RPMI7951 (cell line): ENCODE measurements around the gene ITPKB. TPM values are rescaled to one million over a fixed set of nuclear protein-coding genes. Genes with fewer than 3 reads are reported as not detected.
A peak's percentile ranks its signal among the peaks of the same experiment; 100 is the strongest.
"Not testable (repeated sequence)": the region's sequence is repeated elsewhere in the genome, so short reads cannot be mapped to it uniquely, and the experiment has no call there.

Experiments used
- DNase-seq: peaks from one replicate; pipeline ENCODE4 v3.0.0-alpha.2; 2012; ENCODE audit warnings: low read depth
- total RNA-seq: library from RNA; depleted of rRNA; stranded (reverse); fragments of >200 nt; shearing (Covaris generic); gene quantifications from 2 replicates; pipeline ENCODE4 v1.2.3, GENCODE V29; 2014

The ITPKB gene
- total RNA-seq, 1 experiment from 2014 or later = 2.5 TPM

DNA sequence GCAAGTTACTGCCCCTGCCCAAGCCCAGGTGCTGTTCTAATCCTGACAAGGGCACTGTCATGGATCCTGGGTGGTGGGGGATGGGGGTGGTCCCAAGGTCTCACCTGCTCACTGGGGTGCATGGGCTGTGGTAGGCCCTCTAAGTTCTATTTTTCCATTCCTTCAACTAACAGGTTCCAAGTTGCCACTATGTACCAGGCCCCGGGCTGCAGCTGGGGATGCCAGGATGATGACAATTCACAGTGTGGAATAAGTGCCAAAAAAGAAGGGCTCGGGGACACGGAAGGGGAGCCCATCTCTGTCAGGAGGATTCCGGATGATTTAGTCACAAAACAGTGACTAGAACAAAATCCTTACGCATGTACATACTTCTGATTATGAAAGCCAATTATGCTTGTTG lies 114.6 kb downstream of the ITPKB start:
- peak; percentile 86 for DNase-seq

GRCh38 chr1:226622012-226622411 lies 117.1 kb downstream of the ITPKB start:
- no peak for DNase-seq

- no peak for DNase-seq
Measured at GRCh38 chr1:226619031-226619430, 120.1 kb downstream of the ITPKB start.

DNA sequence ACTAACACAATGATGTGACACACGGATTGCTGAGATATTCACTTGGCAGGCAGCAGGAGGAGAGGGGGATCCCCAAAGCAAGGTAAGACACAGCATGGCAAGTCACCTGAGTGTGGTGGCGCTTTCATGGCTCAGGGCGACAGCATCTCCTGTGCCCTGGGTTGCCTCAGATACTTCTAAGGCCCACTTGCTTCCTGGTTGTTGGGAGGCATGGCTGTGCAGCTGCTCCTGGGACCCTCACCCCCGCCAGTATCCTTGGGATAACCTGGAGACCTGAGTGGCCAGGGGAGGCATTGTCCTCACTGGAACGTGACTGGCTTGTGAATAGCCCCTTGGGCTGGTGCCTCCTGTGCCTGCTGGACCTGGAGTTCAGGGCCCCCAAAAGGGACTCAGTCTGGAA lies 120.7 kb downstream of the ITPKB start:
- DNase-seq = no peak

DNA sequence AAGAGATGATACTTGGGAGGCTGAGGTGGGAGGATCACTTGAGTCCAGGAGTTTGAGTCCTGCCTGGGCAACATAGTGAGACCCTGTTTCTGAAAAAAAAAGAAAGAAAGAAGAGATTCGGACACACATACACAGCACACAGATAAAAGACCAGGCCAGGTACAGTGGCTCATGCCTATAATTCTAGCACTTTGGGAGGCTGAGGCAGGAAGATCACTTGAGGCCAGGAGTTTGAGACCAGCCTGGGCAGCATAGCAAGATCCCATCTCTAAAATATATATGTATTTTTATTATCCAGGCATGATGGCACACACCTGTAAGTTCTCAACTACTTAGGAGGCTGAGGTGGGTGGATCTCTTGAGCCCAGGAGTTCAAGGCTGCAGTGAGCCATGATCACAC lies 121.4 kb downstream of the ITPKB start:
- not testable (repeated sequence) for DNase-seq

DNA sequence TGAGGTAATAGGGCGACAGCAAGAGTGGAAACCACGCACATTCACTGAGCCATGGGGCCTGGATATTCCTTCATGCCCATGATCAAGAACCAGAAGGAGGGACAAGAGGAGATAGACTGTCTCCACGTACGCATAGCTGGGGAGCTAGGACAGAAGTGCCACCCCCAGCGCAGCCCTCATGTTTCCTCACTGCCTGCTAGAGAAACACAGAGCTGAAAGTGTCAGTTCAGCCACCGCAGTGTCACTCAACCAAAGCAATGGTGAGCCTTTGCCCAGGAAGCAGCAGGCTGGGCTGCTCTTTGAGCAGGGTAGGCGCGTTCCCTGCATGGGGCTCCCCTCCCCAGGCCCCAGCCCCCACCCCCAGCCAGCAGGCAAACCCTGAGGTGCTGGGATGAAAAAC lies 122.0 kb downstream of the ITPKB start:
- no peak for DNase-seq

DNA sequence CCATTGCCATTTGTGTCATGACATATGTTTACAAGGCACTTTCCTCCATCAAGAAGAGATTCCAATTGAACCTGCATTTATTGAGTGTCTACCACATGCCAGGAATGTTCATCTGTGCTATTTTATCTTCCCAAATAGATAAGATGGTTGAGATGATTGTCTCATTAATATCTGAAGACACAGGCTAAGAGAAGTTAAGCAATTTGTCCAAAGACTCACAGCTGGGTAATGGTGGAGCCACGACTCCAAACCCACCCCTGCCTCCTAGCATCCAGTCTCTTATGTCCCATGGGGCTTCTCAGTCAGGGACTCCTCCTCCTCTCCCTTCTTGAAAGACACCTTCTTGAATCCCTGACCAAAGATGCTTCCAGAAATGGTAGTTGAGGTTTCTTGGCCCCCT lies 122.4 kb downstream of the ITPKB start:
- DNase-seq = no peak

DNA sequence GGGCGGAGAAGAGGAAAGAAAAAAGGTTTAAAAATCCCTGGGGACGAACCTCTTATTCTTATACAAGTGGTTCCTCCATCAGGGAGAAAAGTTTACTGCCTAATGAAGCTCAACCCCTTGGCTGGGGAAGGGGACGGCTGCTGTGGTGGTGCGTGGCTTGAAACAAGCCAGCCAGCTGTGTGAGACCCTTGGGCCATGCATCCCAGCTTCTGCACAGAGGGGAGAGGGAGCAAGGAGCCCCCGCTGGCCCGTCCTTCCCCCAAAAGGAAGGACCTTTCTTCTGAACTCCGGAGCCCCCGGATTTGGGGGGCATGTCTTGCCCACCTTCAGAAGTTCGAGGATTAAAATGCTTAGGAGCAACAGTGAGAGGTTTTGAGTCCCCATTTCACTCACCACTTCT lies 123.2 kb downstream of the ITPKB start:
- no peak for DNase-seq

DNA sequence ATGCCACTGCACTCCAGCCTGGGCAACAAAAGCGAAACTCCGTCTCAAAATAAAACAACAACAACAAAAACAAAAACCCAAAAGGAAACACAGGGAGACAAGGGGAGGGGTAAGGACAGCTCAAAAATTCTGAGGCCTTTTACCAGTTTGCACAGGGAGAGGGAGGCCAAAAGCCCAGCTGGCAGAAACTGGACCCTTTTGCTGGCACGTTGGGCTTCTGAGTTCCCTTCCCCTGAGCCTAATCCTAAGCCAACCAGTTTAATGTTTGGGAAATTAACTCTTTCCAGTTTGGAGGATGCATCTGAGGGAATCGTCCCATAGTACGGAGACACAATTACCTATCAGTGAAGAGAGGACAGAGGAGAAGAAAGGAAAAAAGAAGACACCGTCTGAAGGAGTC lies 127.1 kb downstream of the ITPKB start:
- not testable (repeated sequence) for DNase-seq

DNA sequence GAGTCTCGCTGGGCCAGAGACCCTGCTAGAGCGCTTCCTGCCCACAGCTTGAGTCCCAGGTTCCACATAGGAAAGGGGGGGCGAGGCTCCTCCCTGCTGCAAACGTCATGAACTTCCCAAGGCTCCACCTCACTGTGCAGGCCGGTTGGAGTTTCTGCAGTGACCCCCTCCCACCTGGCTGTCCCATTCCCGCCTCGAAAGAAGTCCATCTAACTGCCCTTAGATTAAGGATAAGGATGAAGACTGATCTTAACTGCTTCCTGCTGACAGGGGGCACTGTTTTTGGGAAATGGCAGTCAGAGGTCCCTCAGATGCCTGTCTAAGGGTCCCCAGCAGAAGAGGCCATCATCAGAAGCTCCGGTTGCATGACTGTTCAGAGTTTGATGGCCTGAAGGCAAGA lies 127.8 kb downstream of the ITPKB start:
- DNase-seq = no peak

DNA sequence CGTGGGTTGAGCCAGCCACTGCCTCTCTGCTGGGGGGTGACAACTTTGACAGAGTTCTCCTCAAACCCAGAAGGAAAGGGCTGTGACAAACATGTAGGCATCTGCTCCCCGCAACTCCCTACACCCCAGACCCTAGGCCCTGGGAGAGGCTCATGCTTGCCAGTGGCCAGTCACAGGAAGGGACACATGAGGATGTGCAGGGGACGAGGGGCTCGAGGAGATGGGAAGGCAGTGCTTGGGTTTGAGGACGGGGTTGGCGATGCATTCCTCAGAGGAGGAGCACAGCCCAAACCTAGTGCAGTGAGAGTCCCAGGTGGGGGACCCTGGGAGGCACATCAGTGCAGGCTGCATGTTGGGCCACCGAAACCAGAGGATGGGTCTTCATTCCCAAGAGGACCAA lies 128.4 kb downstream of the ITPKB start:
- DNase-seq = no peak

GRCh38 chr1:226609836-226610455 lies 129.1 kb downstream of the ITPKB start:
- DNase-seq = no peak

DNA sequence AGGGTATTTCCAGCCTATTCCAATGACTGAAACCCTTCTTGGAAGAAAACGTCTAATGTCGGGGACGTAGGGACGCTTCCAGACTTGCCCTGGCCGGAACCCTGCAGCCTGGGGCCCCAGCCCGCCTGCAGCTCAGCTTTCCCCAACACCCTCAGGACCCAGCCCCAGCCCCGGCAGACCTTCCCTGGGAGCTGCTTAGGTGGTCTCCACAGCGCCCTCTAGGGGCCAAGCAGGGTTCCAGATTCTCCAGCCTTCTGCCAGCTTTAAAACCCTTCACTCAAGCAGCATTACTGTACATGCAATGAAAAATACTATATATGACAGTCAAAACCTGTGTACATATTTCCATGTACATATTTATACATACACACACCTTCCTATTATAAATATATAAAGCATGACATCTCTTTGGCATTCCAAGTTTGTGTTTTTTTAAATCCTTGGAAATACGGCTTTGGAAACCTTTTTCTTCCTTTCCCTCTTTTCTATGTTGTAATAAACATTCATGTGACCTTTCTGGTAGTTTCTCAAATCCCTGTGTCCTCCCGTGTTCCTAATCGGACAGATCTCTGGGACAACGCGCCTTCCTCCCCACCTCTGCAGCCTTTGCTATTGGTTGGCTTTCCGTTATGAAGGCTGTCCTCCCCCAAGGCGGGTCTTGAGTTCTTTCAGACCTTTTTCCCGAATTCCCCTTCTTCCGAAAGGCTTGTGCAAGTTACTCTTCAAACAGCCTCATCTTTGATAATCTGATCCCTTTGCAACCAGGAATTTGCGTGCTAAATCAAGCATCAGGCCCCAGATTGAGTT lies 130.2 kb downstream of the ITPKB start:
- peak; percentile 41 for DNase-seq

- DNase-seq = no peak
Measured at GRCh38 chr1:226607821-226608220, 131.3 kb downstream of the ITPKB start.

GRCh38 chr1:226607268-226607660 lies 131.8 kb downstream of the ITPKB start:
- no peak for DNase-seq

- DNase-seq = no peak
Measured at GRCh38 chr1:226606311-226607267, 132.5 kb downstream of the ITPKB start.

DNA sequence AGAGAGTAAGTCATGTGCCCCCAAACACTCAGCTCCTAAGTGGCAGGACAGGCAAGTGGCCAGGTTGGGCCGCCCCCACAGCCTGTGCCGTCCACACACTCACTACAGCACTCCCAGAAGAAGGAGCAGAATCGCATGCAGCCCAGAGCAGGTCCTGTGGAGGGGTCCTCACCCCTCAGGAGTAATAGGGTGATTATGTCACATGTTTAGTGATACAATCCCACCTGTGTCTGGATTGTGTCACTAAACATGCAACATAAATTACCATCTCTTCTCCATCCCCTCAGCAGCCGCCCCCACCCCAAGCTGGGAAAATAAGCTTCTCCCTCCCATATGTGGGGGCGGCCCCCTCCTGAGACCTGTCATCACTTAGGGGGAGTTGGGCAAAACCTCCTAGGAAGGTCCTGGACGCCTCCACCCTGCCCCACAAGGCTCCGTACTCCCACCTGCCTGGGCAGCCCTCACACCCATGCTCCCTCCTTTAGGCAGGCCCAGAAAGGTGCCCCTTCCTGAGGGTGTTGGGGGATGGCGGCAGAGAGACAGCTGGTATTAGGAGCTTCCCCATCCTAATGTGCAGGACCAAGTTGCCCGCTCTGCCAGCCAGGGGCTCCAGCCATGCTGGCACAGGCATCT lies 133.6 kb downstream of the ITPKB start:
- DNase-seq = no peak

GRCh38 chr1:226604560-226605317 lies 134.3 kb downstream of the ITPKB start:
- DNase-seq = no peak

- no peak for DNase-seq
Measured at GRCh38 chr1:226603858-226604559, 135.1 kb downstream of the ITPKB start.
